Measurements from ENCODE around the gene NPY4R. TPM values are rescaled to one million over a fixed set of nuclear protein-coding genes. Genes with fewer than 3 reads are reported as not detected.
"Not testable (repeated sequence)": the region's sequence is repeated elsewhere in the genome, so short reads cannot be mapped to it uniquely, and the experiment has no call there.

Gene NPY4R
- total and polyA plus RNA-seq, 4 donors = 0.07 to 11.6 (median 1.3) TPM

GRCh38 chr10:46512002-46512401, 46.2 kb upstream of the NPY4R start:
- H3K9me3 ChIP-seq (ENCODE audit: control insufficient read depth in 4 of 4, insufficient read depth in 3 of 4, low read length in 3 of 4); H3K9ac ChIP-seq (ENCODE audit: insufficient read depth in 1 of 2, low read length in 2 of 2); H3K4me3 ChIP-seq; H3K27me3 ChIP-seq (ENCODE audit: control insufficient read depth in 3 of 3, insufficient read depth in 3 of 3, low read length in 2 of 3); H3K36me3 ChIP-seq (ENCODE audit: control insufficient read depth in 4 of 4, insufficient read depth in 4 of 4, low read length in 4 of 4); ATAC-seq (ENCODE audit: insufficient read depth, low FRiP score); H3K27ac ChIP-seq (ENCODE audit: low read depth in 1 of 2, low read length in 1 of 2); DNase-seq: not testable (repeated sequence)
- H3K4me1 ChIP-seq (ENCODE audit: control insufficient read depth in 5 of 5, insufficient read depth in 5 of 5, low read length in 5 of 5) = peaks cover 0 to 18% (median 1%) of the 10 kb centered on the region in 5 donors
- no CpG with 5 or more reads among the region's 5 CpGs for WGBS, 2 donors

GRCh38 chr10:46499990-46500389, 34.2 kb upstream of the NPY4R start:
- no CpG with 5 or more reads among the region's 3 CpGs for WGBS, 2 donors
- not testable (repeated sequence) for ATAC-seq (ENCODE audit: insufficient read depth, low FRiP score); H3K36me3 ChIP-seq (ENCODE audit: control insufficient read depth in 4 of 4, insufficient read depth in 4 of 4, low read length in 4 of 4); H3K4me1 ChIP-seq (ENCODE audit: control insufficient read depth in 5 of 5, insufficient read depth in 5 of 5, low read length in 5 of 5); DNase-seq; H3K9ac ChIP-seq (ENCODE audit: insufficient read depth in 1 of 2, low read length in 2 of 2); H3K9me3 ChIP-seq (ENCODE audit: control insufficient read depth in 4 of 4, insufficient read depth in 3 of 4, low read length in 3 of 4); H3K27ac ChIP-seq (ENCODE audit: low read depth in 1 of 2, low read length in 1 of 2); H3K4me3 ChIP-seq; H3K27me3 ChIP-seq (ENCODE audit: control insufficient read depth in 3 of 3, insufficient read depth in 3 of 3, low read length in 2 of 3)

- H3K4me3 ChIP-seq; H3K27me3 ChIP-seq (ENCODE audit: control insufficient read depth in 3 of 3, insufficient read depth in 3 of 3, low read length in 2 of 3); H3K36me3 ChIP-seq (ENCODE audit: control insufficient read depth in 4 of 4, insufficient read depth in 4 of 4, low read length in 4 of 4); ATAC-seq (ENCODE audit: insufficient read depth, low FRiP score); H3K9me3 ChIP-seq (ENCODE audit: control insufficient read depth in 4 of 4, insufficient read depth in 3 of 4, low read length in 3 of 4); H3K4me1 ChIP-seq (ENCODE audit: control insufficient read depth in 5 of 5, insufficient read depth in 5 of 5, low read length in 5 of 5); H3K9ac ChIP-seq (ENCODE audit: insufficient read depth in 1 of 2, low read length in 2 of 2); H3K27ac ChIP-seq (ENCODE audit: low read depth in 1 of 2, low read length in 1 of 2); DNase-seq: not testable (repeated sequence)
- 58 to 88% methylated on average over 2 of the region's 5 CpGs for WGBS, 2 donors
Observed at GRCh38 chr10:46498985-46499703, 33.4 kb upstream of the NPY4R start.

GRCh38 chr10:46497878-46498277, 32.1 kb upstream of the NPY4R start:
- not testable (repeated sequence) for H3K4me1 ChIP-seq (ENCODE audit: control insufficient read depth in 5 of 5, insufficient read depth in 5 of 5, low read length in 5 of 5); H3K36me3 ChIP-seq (ENCODE audit: control insufficient read depth in 4 of 4, insufficient read depth in 4 of 4, low read length in 4 of 4); H3K9me3 ChIP-seq (ENCODE audit: control insufficient read depth in 4 of 4, insufficient read depth in 3 of 4, low read length in 3 of 4); H3K27me3 ChIP-seq (ENCODE audit: control insufficient read depth in 3 of 3, insufficient read depth in 3 of 3, low read length in 2 of 3); ATAC-seq (ENCODE audit: insufficient read depth, low FRiP score); DNase-seq; H3K27ac ChIP-seq (ENCODE audit: low read depth in 1 of 2, low read length in 1 of 2); H3K4me3 ChIP-seq; H3K9ac ChIP-seq (ENCODE audit: insufficient read depth in 1 of 2, low read length in 2 of 2)
- no CpG with 5 or more reads among the region's 2 CpGs for WGBS, 2 donors

- not testable (repeated sequence) for H3K9ac ChIP-seq (ENCODE audit: insufficient read depth in 1 of 2, low read length in 2 of 2); H3K4me1 ChIP-seq (ENCODE audit: control insufficient read depth in 5 of 5, insufficient read depth in 5 of 5, low read length in 5 of 5); H3K4me3 ChIP-seq; ATAC-seq (ENCODE audit: insufficient read depth, low FRiP score); H3K9me3 ChIP-seq (ENCODE audit: control insufficient read depth in 4 of 4, insufficient read depth in 3 of 4, low read length in 3 of 4); DNase-seq; H3K27me3 ChIP-seq (ENCODE audit: control insufficient read depth in 3 of 3, insufficient read depth in 3 of 3, low read length in 2 of 3); H3K36me3 ChIP-seq (ENCODE audit: control insufficient read depth in 4 of 4, insufficient read depth in 4 of 4, low read length in 4 of 4); H3K27ac ChIP-seq (ENCODE audit: low read depth in 1 of 2, low read length in 1 of 2)
- no CpG with 5 or more reads among the region's 4 CpGs for WGBS, 2 donors
Observed at GRCh38 chr10:46497401-46497800, 31.6 kb upstream of the NPY4R start.

GRCh38 chr10:46491364-46492114, 25.8 kb upstream of the NPY4R start:
- H3K4me1 ChIP-seq (ENCODE audit: control insufficient read depth in 5 of 5, insufficient read depth in 5 of 5, low read length in 5 of 5); H3K9ac ChIP-seq (ENCODE audit: insufficient read depth in 1 of 2, low read length in 2 of 2); H3K36me3 ChIP-seq (ENCODE audit: control insufficient read depth in 4 of 4, insufficient read depth in 4 of 4, low read length in 4 of 4); H3K27me3 ChIP-seq (ENCODE audit: control insufficient read depth in 3 of 3, insufficient read depth in 3 of 3, low read length in 2 of 3); H3K27ac ChIP-seq (ENCODE audit: low read depth in 1 of 2, low read length in 1 of 2); ATAC-seq (ENCODE audit: insufficient read depth, low FRiP score); DNase-seq; H3K4me3 ChIP-seq; H3K9me3 ChIP-seq (ENCODE audit: control insufficient read depth in 4 of 4, insufficient read depth in 3 of 4, low read length in 3 of 4): not testable (repeated sequence)
- no CpG with 5 or more reads among the region's 1 CpG for WGBS, 2 donors

- H3K27ac ChIP-seq (ENCODE audit: low read depth in 1 of 2, low read length in 1 of 2); H3K9me3 ChIP-seq (ENCODE audit: control insufficient read depth in 4 of 4, insufficient read depth in 3 of 4, low read length in 3 of 4); ATAC-seq (ENCODE audit: insufficient read depth, low FRiP score); H3K9ac ChIP-seq (ENCODE audit: insufficient read depth in 1 of 2, low read length in 2 of 2); H3K4me3 ChIP-seq; H3K27me3 ChIP-seq (ENCODE audit: control insufficient read depth in 3 of 3, insufficient read depth in 3 of 3, low read length in 2 of 3); H3K36me3 ChIP-seq (ENCODE audit: control insufficient read depth in 4 of 4, insufficient read depth in 4 of 4, low read length in 4 of 4); H3K4me1 ChIP-seq (ENCODE audit: control insufficient read depth in 5 of 5, insufficient read depth in 5 of 5, low read length in 5 of 5): not testable (repeated sequence)
- DNase-seq = peak in 1 of 3 donors; percentile 4
- WGBS, 2 donors = 89 to 95% methylated on average over 9 of the region's 11 CpGs
Observed at GRCh38 chr10:46490285-46490684, 24.5 kb upstream of the NPY4R start.

- not testable (repeated sequence) for DNase-seq; H3K4me1 ChIP-seq (ENCODE audit: control insufficient read depth in 5 of 5, insufficient read depth in 5 of 5, low read length in 5 of 5); H3K36me3 ChIP-seq (ENCODE audit: control insufficient read depth in 4 of 4, insufficient read depth in 4 of 4, low read length in 4 of 4); ATAC-seq (ENCODE audit: insufficient read depth, low FRiP score); H3K27me3 ChIP-seq (ENCODE audit: control insufficient read depth in 3 of 3, insufficient read depth in 3 of 3, low read length in 2 of 3); H3K4me3 ChIP-seq; H3K9me3 ChIP-seq (ENCODE audit: control insufficient read depth in 4 of 4, insufficient read depth in 3 of 4, low read length in 3 of 4); H3K27ac ChIP-seq (ENCODE audit: low read depth in 1 of 2, low read length in 1 of 2); H3K9ac ChIP-seq (ENCODE audit: insufficient read depth in 1 of 2, low read length in 2 of 2)
- no CpG with 5 or more reads among the region's 2 CpGs for WGBS, 2 donors
Observed at GRCh38 chr10:46486459-46486858, 20.7 kb upstream of the NPY4R start.

All from lung (tissue), 10 donors.